B cell (primary cell): ENCODE measurements around the gene RIPPLY2.

ENCODE experiments used
- CTCF ChIP-seq: fragments of 200-600 bp; IDR thresholded peaks from one replicate; pipeline ENCODE4 v1.8.0; 2022; ENCODE audit warnings: antibody characterized with exemption, mild to moderate bottlenecking
- EZH2 ChIP-seq: IDR thresholded peaks from 2 replicates; pipeline ENCODE4 v1.6.1; 2012; ENCODE audit warnings: borderline replicate concordance, low read depth, mild to moderate bottlenecking, moderate library complexity, low read length; ENCODE audit not compliant: insufficient read depth, poor library complexity, severe bottlenecking

DNA sequence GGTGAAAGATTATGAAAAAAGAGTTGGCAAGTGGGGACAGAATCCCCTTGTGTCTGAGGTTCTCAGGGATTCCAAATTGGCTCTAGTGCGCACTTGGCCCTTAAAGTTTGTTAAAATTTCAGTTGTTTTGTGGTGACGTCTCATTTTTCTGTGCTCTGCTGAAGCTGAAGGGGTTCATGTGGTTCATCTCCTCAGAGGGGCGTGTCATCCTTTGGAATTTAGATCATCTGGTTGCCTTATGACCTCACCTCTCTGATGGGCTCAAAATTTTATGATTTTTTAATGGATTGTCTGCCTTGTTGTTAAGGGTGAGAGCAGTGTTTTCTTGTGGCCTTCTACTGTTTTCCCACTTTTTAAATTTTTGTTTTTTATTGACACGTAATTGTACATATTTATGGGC lies 26.6 kb downstream of the RIPPLY2 start:
- TF ChIP-seq EZH2: no peak
- TF ChIP-seq CTCF: no peak
